Gastrocnemius medialis (tissue), 4 donors: Measurements from ENCODE around the gene RPP25. TPM values are rescaled to one million over a fixed set of nuclear protein-coding genes. Genes with fewer than 3 reads are reported as not detected.

Source experiments
- ATAC-seq, 2 donors: fragments of 150-250 bp; one replicate each; pipeline ENCODE4 v1.9.1; 2016
- DNase-seq, 2 donors: peaks; one replicate each; pipeline ENCODE4 v3.0.0-alpha.2; 2019
- H3K27ac ChIP-seq, 4 donors: fragments of 200-600 bp; sonication (generic); 1 replicate in 1 of 4; 2 replicates in 3 of 4; pipeline ENCODE4 v1.5.1; 2016 to 2018; ENCODE audit warnings: mild to moderate bottlenecking in 2 of 4, moderate library complexity in 1 of 4
- H3K27me3 ChIP-seq, 3 donors: fragments of 200-600 bp; sonication (generic) in 2 of 3; 1 replicate in 1 of 3; 2 replicates in 2 of 3; pipeline versions ENCODE4 v1.5.1 to v1.6.0; 2016 to 2019; ENCODE audit warnings: mild to moderate bottlenecking in 1 of 3, moderate library complexity in 1 of 3
- H3K36me3 ChIP-seq, 2 donors: fragments of 200-600 bp; sonication (generic) in 1 of 2; one replicate each; pipeline ENCODE4 v1.5.1; 2017 to 2018
- H3K4me1 ChIP-seq, 2 donors: fragments of 200-600 bp; sonication (generic) in 1 of 2; one replicate each; pipeline ENCODE4 v1.5.1; 2016 to 2017; ENCODE audit warnings: mild to moderate bottlenecking in 2 of 2
- H3K4me3 ChIP-seq, 4 donors: fragments of 200-600 bp; sonication (generic) in 3 of 4; 1 replicate in 1 of 4; 2 replicates in 3 of 4; pipeline ENCODE4 v1.5.1; 2016 to 2019; ENCODE audit warnings: mild to moderate bottlenecking in 2 of 4
- H3K9me3 ChIP-seq, 3 donors: fragments of 200-600 bp; sonication (generic) in 2 of 3; 1 replicate in 1 of 3; 2 replicates in 2 of 3; pipeline ENCODE4 v1.5.1; 2016 to 2019
- POLR2A ChIP-seq, 2 donors: fragments of 450-650 bp; IDR thresholded peaks; one replicate each; pipeline ENCODE4 v1.6.1; 2017; ENCODE audit warnings: antibody characterized with exemption in 2 of 2, mild to moderate bottlenecking in 2 of 2, moderate library complexity in 2 of 2
- in situ Hi-C, 4 donors: fragments of 200-750 bp; cut with MboI; loops; one replicate each; pipeline versions ENCODE4 v1.15.0 to v1.8.0; 2017; ENCODE audit warnings: low sequenced_read_pairs in 4 of 4
- intact Hi-C: fragments of 100-400 bp; cut with DNase I; formaldehyde crosslinking; loops from one replicate; pipeline ENCODE4 v1.15.1; 2023; ENCODE audit warnings: low total_unique reads
- total RNA-seq, 4 donors: library from RNA; depleted of rRNA; stranded (reverse); fragments of >200 nt; gene quantifications; one replicate each; pipeline versions ENCODE4 v1.1.0 to v1.2.3, GENCODE V29; 2016
- TF ChIP-seq, protein P1 (sequence below), 5 experiments: fragments of 450-650 bp in 3 of 5; fragments of 200-600 bp in 2 of 5; sonication (generic) in 2 of 5; IDR thresholded peaks in 4 of 5; conservative IDR thresholded peaks in 1 of 5; 1 replicate in 4 of 5; 2 replicates in 1 of 5; pipeline ENCODE4 v1.5.1; 2016 to 2019; ENCODE audit warnings: antibody characterized with exemption in 5 of 5, mild to moderate bottlenecking in 3 of 5, moderate library complexity in 3 of 5

RPP25 gene
- total RNA-seq, 4 donors from 2014 or later = 1.0 to 5.1 (median 1.9) TPM

DNA sequence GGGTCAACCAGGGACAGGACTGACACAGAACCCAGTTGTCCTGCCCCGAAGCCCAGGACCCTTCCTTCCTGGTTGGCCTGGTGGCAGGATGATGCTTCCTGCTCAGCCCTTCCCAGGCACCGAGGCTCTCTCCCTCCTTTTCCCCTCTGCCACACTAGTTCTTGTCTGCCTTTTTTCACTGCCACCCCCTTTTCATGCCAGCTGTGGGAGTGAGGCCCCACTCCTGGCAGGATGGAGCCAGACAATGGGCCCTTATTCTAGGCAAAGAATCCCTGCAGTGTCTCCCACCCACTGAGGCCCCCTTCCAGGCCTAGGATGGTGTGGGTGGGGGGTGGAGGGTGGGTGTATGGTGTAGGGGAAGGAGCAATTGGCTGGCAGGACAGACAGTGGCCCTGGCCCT is 37.7 kb upstream of the RPP25 start:
- peaks cover 4 to 10% of the 10 kb centered on the region in 2 donors for H3K4me1 ChIP-seq
- in situ Hi-C loops = no loop called here

DNA sequence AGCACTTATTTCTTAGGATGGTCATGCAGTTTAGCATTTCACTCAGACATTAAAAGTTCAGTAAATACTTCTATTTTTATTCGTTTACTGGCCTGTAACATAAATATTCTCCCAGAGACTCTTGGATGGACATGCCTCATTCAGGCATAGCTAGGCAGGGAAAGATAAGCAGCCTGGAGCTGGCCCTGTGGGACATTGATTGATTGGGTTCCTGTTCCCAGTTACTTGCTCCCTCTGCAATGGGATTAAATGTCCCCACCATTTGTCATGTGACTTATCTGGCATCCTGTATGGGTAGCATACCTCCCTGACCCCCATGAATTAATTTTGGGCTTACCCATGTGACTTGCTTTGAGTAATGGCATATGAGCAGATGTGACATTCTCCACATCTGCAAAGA is 36.0 kb upstream of the RPP25 start:
- no peak for TF ChIP-seq POLR2A (IDR thresholded peaks at IDR 0.05)
- TF ChIP-seq, protein P1, sequence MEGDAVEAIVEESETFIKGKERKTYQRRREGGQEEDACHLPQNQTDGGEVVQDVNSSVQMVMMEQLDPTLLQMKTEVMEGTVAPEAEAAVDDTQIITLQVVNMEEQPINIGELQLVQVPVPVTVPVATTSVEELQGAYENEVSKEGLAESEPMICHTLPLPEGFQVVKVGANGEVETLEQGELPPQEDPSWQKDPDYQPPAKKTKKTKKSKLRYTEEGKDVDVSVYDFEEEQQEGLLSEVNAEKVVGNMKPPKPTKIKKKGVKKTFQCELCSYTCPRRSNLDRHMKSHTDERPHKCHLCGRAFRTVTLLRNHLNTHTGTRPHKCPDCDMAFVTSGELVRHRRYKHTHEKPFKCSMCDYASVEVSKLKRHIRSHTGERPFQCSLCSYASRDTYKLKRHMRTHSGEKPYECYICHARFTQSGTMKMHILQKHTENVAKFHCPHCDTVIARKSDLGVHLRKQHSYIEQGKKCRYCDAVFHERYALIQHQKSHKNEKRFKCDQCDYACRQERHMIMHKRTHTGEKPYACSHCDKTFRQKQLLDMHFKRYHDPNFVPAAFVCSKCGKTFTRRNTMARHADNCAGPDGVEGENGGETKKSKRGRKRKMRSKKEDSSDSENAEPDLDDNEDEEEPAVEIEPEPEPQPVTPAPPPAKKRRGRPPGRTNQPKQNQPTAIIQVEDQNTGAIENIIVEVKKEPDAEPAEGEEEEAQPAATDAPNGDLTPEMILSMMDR (IDR thresholded peaks at IDR 0.05 in 4 of 5, conservative IDR thresholded peaks at IDR 0.05 in 1 of 5) = no peak
- H3K4me3 ChIP-seq = no peak overlapping the region
- peaks cover 19 to 22% (median 21%) of the 10 kb centered on the region in 3 donors for H3K27me3 ChIP-seq
- in situ Hi-C loops = no loop called here
- DNase-seq (no peak), ATAC-seq (no peak)
- no peak overlapping the region for H3K27ac ChIP-seq
- no peaks in the 10 kb centered on the region for H3K9me3 ChIP-seq
- H3K36me3 ChIP-seq = no peaks in the 10 kb centered on the region
- intact Hi-C loops = no loop called here
- peaks cover 4 to 10% of the 10 kb centered on the region in 2 donors for H3K4me1 ChIP-seq

More for the DNA sequence above, 37.7 kb upstream of the RPP25 start:
- H3K4me3 ChIP-seq = no peak overlapping the region
- no peak for ATAC-seq
- DNase-seq = no peak
- peaks cover 23 to 28% (median 26%) of the 10 kb centered on the region in 3 donors for H3K27me3 ChIP-seq
- no peaks in the 10 kb centered on the region for H3K9me3 ChIP-seq
- intact Hi-C loops = no loop called here
- TF ChIP-seq, protein P1 (IDR thresholded peaks at IDR 0.05 in 4 of 5, conservative IDR thresholded peaks at IDR 0.05 in 1 of 5) = no peak
- no peak for TF ChIP-seq POLR2A (IDR thresholded peaks at IDR 0.05)
- no peaks in the 10 kb centered on the region for H3K36me3 ChIP-seq
- no peak overlapping the region for H3K27ac ChIP-seq

DNA sequence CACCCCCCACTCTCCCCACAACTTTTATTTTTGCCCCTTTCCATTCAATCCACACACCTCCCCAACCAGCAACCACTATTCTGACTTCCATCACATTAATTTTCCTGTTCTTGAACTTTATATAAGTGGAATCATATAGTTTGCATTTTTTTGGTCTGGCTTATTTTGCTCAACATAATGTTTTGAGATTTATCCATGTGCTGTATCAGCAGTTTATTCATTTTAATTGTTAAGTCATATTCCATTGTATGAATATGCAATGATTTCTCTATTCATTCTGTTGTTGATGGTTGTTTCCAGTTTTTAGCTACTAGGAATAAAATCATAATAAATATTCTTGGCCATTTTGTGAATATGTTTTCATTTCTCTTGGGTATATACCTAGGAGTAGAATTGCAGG is 33.0 kb upstream of the RPP25 start:
- Histone ChIP-seq H3K4me1 (no peaks in the 10 kb centered on the region), H3K4me3 (no peak overlapping the region), H3K27ac (no peak overlapping the region), H3K27me3 (peaks cover 0 to 4% (median 0%) of the 10 kb centered on the region in 3 donors), H3K36me3 (no peaks in the 10 kb centered on the region), H3K9me3 (no peaks in the 10 kb centered on the region)
- intact Hi-C loops = no loop called here
- DNase-seq (no peak), ATAC-seq (no peak)
- TF ChIP-seq, protein P1 (IDR thresholded peaks at IDR 0.05 in 4 of 5, conservative IDR thresholded peaks at IDR 0.05 in 1 of 5) = no peak
- no peak for TF ChIP-seq POLR2A (IDR thresholded peaks at IDR 0.05)
- in situ Hi-C loops = no loop called here

DNA sequence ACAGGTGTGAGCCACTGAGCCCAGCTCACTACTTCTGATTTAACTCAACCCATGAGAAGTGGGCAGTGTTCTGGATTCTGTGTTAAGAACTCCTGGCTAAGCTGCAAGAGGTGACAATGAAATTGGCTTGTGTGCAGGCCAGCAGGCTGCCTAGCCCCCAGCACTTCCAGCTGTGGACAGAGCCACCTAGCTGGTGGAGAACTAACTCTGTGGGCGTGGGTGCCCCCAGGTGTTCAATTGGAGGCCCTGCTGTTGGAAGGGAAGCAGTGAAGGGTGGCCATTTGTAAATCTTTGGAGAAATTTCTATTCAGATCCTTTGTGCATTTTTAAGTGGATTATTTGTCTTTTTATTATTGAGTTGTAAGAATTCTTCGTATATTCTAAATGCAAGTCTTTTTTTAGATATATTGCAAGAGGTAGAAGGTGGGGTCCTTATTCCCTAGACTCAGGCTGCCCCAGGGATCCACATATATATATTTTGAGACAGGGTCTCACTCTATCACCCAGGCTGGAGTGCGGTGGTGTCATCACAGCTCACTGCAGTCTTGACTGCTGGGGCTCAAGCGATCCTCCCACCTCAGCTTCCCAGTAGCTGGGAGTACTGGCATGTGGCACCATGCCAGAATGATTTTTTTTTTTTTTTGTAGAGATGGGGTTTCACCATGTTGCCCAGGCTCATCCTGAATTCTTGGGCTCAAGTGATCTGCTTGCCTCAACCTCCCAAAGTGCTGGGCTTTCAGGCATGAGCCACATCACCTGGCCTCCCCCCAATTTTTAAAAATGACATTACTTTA is 31.6 kb upstream of the RPP25 start:
- Histone ChIP-seq H3K27ac (no peak overlapping the region), H3K4me1 (no peaks in the 10 kb centered on the region), H3K36me3 (no peaks in the 10 kb centered on the region), H3K4me3 (no peak overlapping the region), H3K27me3 (peaks cover 0 to 6% (median 4%) of the 10 kb centered on the region in 3 donors), H3K9me3 (no peaks in the 10 kb centered on the region)
- intact Hi-C loops (no loop called here), in situ Hi-C loops (no loop called here)
- no peak for TF ChIP-seq POLR2A (IDR thresholded peaks at IDR 0.05)
- TF ChIP-seq, protein P1 (IDR thresholded peaks at IDR 0.05 in 4 of 5, conservative IDR thresholded peaks at IDR 0.05 in 1 of 5) = no peak
- DNase-seq (no peak), ATAC-seq (no peak)
